Endothelial cell (in vitro differentiated cells): ENCODE measurements around the gene RAB35. TPM values are rescaled to one million over a fixed set of nuclear protein-coding genes. Genes with fewer than 3 reads are reported as not detected.

Experiments used
- DNase-seq: peaks from one replicate; pipeline ENCODE4 v3.0.0; 2021; ENCODE audit warnings: low spot score
- H3K27ac Mint-ChIP-seq: one replicate; pipeline ENCODE4 v1.8.0; 2021; ENCODE audit warnings: mixed read lengths, inconsistent platforms; ENCODE audit not compliant: unreplicated experiment
- H3K27me3 Mint-ChIP-seq: one replicate; pipeline ENCODE4 v1.8.0; 2021; ENCODE audit warnings: mild to moderate bottlenecking, moderate library complexity, mixed read lengths, inconsistent platforms; ENCODE audit not compliant: unreplicated experiment
- H3K36me3 Mint-ChIP-seq: one replicate; pipeline ENCODE4 v1.8.0; 2021; ENCODE audit warnings: mild to moderate bottlenecking, low read depth, mixed read lengths, inconsistent platforms; ENCODE audit not compliant: unreplicated experiment
- H3K4me1 Mint-ChIP-seq: one replicate; pipeline ENCODE4 v1.8.0; 2021; ENCODE audit warnings: mild to moderate bottlenecking, mixed read lengths, inconsistent platforms; ENCODE audit not compliant: unreplicated experiment
- H3K4me3 Mint-ChIP-seq: one replicate; pipeline ENCODE4 v1.8.0; 2021; ENCODE audit warnings: mild to moderate bottlenecking, mixed read lengths, inconsistent platforms; ENCODE audit not compliant: unreplicated experiment
- H3K9me3 Mint-ChIP-seq: one replicate; pipeline ENCODE4 v1.8.0; 2021; ENCODE audit warnings: mixed read lengths, inconsistent platforms; ENCODE audit not compliant: unreplicated experiment
- total RNA-seq: library from RNA; stranded (reverse); fragmentation: NEBNext Ultra II Directional; extraction: Animal tissue kit (Norgen Biotek cat#: 25700); gene quantifications from one replicate; pipeline ENCODE4 v1.2.1, GENCODE V29; 2021; ENCODE audit not compliant: unreplicated experiment
- TF ChIP-seq, protein P1 (sequence below): fragments of 200-600 bp; sonication (generic); IDR thresholded peaks from one replicate; pipeline ENCODE4 v1.5.0; 2021; ENCODE audit warnings: antibody characterized with exemption; ENCODE audit not compliant: unreplicated experiment

Gene RAB35
- total RNA-seq, 1 donor from 2014 or later: 76.4 TPM

GRCh38 chr12:120126635-120127005, 10.1 kb upstream of the RAB35 start:
- no peak for DNase-seq
- Mint-ChIP-seq H3K27ac (no peak overlapping the region), H3K36me3 (peaks cover 22% of the 10 kb centered on the region), H3K4me1 (peaks cover 9% of the 10 kb centered on the region), H3K9me3 (no peaks in the 10 kb centered on the region), H3K27me3 (peaks cover 11% of the 10 kb centered on the region), H3K4me3 (peak overlapping the region; percentile 71)
- TF ChIP-seq, protein P1, sequence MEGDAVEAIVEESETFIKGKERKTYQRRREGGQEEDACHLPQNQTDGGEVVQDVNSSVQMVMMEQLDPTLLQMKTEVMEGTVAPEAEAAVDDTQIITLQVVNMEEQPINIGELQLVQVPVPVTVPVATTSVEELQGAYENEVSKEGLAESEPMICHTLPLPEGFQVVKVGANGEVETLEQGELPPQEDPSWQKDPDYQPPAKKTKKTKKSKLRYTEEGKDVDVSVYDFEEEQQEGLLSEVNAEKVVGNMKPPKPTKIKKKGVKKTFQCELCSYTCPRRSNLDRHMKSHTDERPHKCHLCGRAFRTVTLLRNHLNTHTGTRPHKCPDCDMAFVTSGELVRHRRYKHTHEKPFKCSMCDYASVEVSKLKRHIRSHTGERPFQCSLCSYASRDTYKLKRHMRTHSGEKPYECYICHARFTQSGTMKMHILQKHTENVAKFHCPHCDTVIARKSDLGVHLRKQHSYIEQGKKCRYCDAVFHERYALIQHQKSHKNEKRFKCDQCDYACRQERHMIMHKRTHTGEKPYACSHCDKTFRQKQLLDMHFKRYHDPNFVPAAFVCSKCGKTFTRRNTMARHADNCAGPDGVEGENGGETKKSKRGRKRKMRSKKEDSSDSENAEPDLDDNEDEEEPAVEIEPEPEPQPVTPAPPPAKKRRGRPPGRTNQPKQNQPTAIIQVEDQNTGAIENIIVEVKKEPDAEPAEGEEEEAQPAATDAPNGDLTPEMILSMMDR: no peak

- Mint-ChIP-seq H3K27me3 (peaks cover 11% of the 10 kb centered on the region), H3K27ac (no peak overlapping the region), H3K4me1 (peaks cover 10% of the 10 kb centered on the region), H3K4me3 (no peak overlapping the region), H3K9me3 (no peaks in the 10 kb centered on the region), H3K36me3 (peaks cover 18% of the 10 kb centered on the region)
- DNase-seq: no peak
- TF ChIP-seq, protein P1: no peak
These were observed 9.5 kb upstream of the RAB35 start for GRCh38 chr12:120125792-120126634.

DNA sequence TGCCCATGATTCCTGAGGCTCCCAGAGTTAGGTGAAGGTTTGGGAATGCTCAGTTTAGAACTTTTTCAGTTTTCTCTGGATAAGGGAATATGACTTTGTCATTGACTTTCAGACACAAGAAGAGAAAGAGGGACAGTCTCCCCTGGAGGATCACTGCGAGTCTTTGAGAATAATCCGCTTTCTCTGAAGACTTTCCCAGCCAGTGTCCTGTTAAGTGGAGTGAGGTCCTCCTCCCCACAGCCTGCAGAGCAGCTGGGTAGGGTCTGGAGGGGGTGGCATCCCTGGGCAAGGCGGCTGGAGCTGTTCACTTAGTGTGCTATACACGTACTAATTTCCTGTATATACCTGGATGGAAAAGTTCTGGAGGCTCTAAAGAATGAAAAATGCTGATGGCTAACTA, 8.5 kb upstream of the RAB35 start:
- Mint-ChIP-seq H3K27me3 (peaks cover 8% of the 10 kb centered on the region), H3K36me3 (peaks cover 14% of the 10 kb centered on the region), H3K4me1 (peaks cover 16% of the 10 kb centered on the region), H3K9me3 (no peaks in the 10 kb centered on the region), H3K27ac (no peak overlapping the region), H3K4me3 (no peak overlapping the region)
- DNase-seq: no peak
- TF ChIP-seq, protein P1: no peak

- Mint-ChIP-seq H3K4me3 (no peak overlapping the region), H3K27me3 (peaks cover 7% of the 10 kb centered on the region), H3K36me3 (peaks cover 13% of the 10 kb centered on the region), H3K9me3 (no peaks in the 10 kb centered on the region), H3K27ac (peak overlapping the region; percentile 52), H3K4me1 (peaks cover 33% of the 10 kb centered on the region)
- no peak for DNase-seq
- TF ChIP-seq, protein P1: no peak
These were observed 5.3 kb upstream of the RAB35 start for GRCh38 chr12:120121766-120122293.

DNA sequence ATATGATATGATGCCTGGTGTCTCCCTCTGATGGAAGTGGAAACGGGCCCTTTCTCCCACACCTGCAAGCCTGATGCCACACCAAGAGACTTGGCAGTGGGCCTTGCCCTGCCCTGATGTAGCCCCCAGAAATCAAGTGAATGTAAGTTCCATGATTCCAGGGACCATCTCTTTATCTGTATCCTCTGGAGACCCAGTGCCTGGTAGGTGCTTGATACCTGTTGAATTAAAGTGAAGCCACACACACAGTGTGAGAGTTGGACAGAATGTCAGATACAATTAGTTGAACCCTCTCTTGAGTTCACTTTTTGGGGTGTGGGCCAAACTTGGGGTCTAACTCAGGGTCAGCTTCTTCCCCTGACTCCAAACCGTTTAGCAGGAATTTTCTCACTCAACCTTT, 4.8 kb upstream of the RAB35 start:
- no peak for DNase-seq
- Mint-ChIP-seq H3K4me3 (no peak overlapping the region), H3K36me3 (peaks cover 9% of the 10 kb centered on the region), H3K27me3 (peaks cover 5% of the 10 kb centered on the region), H3K4me1 (peaks cover 28% of the 10 kb centered on the region), H3K9me3 (no peaks in the 10 kb centered on the region), H3K27ac (peak overlapping the region; percentile 7)
- TF ChIP-seq, protein P1: no peak
